Epithelial cell of proximal tubule (primary cell): ENCODE results near the gene PRL. TPM values are rescaled to one million over a fixed set of nuclear protein-coding genes. Genes with fewer than 3 reads are reported as not detected.

ENCODE experiments used
- DNase-seq: peaks from one replicate; pipeline ENCODE4 v3.0.0-alpha.2; 2011; ENCODE audit warnings: low read depth
- H3K4me3 ChIP-seq: 2 replicates; pipeline ENCODE4 v1.5.1; 2011; ENCODE audit warnings: low read depth, mild to moderate bottlenecking, low read length
- CTCF ChIP-seq: conservative IDR thresholded peaks from 2 replicates; pipeline ENCODE4 v1.5.1; 2012; ENCODE audit warnings: low read depth, mild to moderate bottlenecking, low read length
- total RNA-seq: library from RNA; depleted of rRNA; stranded (reverse); fragments of >200 nt; gene quantifications from 2 replicates; pipeline ENCODE4 v1.2.3, GENCODE V29; 2015

The PRL gene
- total RNA-seq, 1 donor from 2014 or later = not detected

- no peak for TF ChIP-seq CTCF
- no peak overlapping the region for H3K4me3 ChIP-seq
- no peak for DNase-seq
These were observed 31.6 kb upstream of the PRL start for GRCh38 chr6:22328474-22328873.

DNA sequence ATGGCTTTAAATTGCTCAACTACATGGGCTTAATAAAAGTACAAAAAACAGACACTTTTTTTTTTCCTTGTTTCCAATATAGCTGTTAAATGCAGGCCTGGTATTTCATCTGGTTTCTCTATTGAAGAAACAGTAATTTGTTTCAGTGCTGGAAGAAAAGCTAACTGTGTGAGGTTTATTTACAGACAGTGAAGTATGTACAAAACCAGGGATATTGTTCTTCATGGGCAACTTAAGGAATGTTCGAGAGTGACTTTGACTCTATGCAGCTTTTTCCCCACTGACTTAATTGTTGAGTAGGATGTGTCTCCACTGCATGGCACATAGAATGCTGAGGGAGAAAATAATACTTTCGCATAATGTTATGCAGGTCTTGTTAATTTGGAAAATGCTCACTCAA is 31.0 kb upstream of the PRL start:
- no peak for DNase-seq
- TF ChIP-seq CTCF = no peak
- H3K4me3 ChIP-seq = no peak overlapping the region

- DNase-seq = no peak
- TF ChIP-seq CTCF = no peak
- no peak overlapping the region for H3K4me3 ChIP-seq
These were observed 29.7 kb upstream of the PRL start for GRCh38 chr6:22326500-22326899.

GRCh38 chr6:22325481-22325880 is 28.6 kb upstream of the PRL start:
- DNase-seq = no peak
- no peak overlapping the region for H3K4me3 ChIP-seq
- TF ChIP-seq CTCF = no peak

GRCh38 chr6:22323848-22324247 is 27.0 kb upstream of the PRL start:
- no peak for TF ChIP-seq CTCF
- H3K4me3 ChIP-seq = no peak overlapping the region
- no peak for DNase-seq

DNA sequence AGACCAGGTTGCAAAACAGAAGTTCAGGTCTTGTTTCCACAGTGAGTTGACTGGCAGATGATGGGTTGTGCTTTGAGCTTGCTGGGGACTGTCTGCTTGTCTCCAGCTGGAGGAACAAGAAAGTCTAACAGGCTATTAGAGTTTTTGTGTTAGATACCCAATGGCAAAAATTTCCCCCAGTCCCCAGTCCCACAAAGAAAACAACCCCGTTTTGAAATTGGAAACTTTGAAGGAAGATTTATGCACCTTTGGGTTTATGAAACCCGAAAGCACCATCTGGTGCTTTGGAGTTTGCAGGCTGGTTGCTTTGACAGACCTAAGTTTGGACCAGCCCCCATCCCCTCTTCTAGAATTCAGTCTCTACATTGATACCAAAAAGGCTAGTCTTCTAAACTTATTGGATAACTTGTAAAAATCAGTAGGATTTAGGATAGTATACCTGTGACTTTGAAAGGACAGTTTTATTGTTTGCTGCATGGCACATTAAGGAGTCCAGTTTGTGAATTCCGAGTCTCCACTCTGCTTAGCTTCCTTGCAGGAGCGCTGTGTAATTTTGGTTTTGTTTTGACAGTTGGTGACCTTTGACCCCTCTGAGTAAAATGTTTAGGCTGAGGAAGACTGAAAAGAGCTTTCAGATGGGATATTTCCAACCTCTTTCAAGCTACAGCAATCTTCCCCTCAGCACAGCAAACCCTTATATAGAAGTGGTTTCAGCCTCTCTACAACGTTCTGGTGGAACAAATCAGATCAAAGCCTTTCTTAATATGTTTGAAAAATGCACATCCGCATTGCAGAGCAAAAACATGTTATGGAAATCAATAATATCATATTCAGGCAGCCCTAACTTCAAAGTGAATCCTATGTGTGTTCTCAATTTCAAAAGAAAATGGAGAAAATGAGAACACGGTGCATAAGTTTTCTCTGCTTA is 25.5 kb upstream of the PRL start:
- no peak for DNase-seq

More for the DNA sequence above, 25.5 kb upstream of the PRL start:
- no peak for TF ChIP-seq CTCF
- no peak overlapping the region for H3K4me3 ChIP-seq
